HG02973 (cell line): Measurements from ENCODE around the gene RASSF5.
A peak's percentile ranks its signal among the peaks of the same experiment; 100 is the strongest.

ENCODE experiments used
- ATAC-seq: cut with Tn5 transposase; IDR thresholded peaks from one replicate; pipeline ENCODE4 v1.9.1; 2021; ENCODE audit warnings: moderate library complexity; ENCODE audit not compliant: unreplicated experiment

Gene RASSF5

GRCh38 chr1:206495493-206496046 lies 11.8 kb upstream of the RASSF5 start:
- peak; percentile 30 for ATAC-seq

GRCh38 chr1:206496131-206496793 lies 11.1 kb upstream of the RASSF5 start:
- peak; percentile 49 for ATAC-seq

GRCh38 chr1:206497363-206497762 lies 10.0 kb upstream of the RASSF5 start:
- ATAC-seq: no peak

- no peak for ATAC-seq
Observed at GRCh38 chr1:206497774-206498173, 9.6 kb upstream of the RASSF5 start.

GRCh38 chr1:206498685-206499084 lies 8.6 kb upstream of the RASSF5 start:
- no peak for ATAC-seq

GRCh38 chr1:206500046-206500445 lies 7.3 kb upstream of the RASSF5 start:
- no peak for ATAC-seq

- ATAC-seq: no peak
Observed at GRCh38 chr1:206501881-206502280, 5.5 kb upstream of the RASSF5 start.

GRCh38 chr1:206502403-206502802 lies 4.9 kb upstream of the RASSF5 start:
- ATAC-seq: no peak

GRCh38 chr1:206502812-206503211 lies 4.5 kb upstream of the RASSF5 start:
- ATAC-seq: no peak

- ATAC-seq: peak; percentile 61
Observed at GRCh38 chr1:206503591-206504362, 3.6 kb upstream of the RASSF5 start.

GRCh38 chr1:206504363-206504713 lies 3.0 kb upstream of the RASSF5 start:
- no peak for ATAC-seq

GRCh38 chr1:206505702-206506355 lies 1.5 kb upstream of the RASSF5 start:
- ATAC-seq: no peak

- ATAC-seq: peak; percentile 15
Observed at GRCh38 chr1:206506405-206507283, 687 bp upstream of the RASSF5 start.

GRCh38 chr1:206508130-206508889 lies 979 bp downstream of the RASSF5 start:
- ATAC-seq: no peak

- ATAC-seq: no peak
Observed at GRCh38 chr1:206508956-206509355, 1.6 kb downstream of the RASSF5 start.

GRCh38 chr1:206509612-206510257 lies 2.4 kb downstream of the RASSF5 start:
- ATAC-seq: no peak

GRCh38 chr1:206510371-206510770 lies 3.0 kb downstream of the RASSF5 start:
- no peak for ATAC-seq

- no peak for ATAC-seq
Observed at GRCh38 chr1:206511362-206512057, 4.2 kb downstream of the RASSF5 start.
